A549 (cell line): ENCODE data around the gene PLCB1.

Source experiments
- BHLHE40 ChIP-seq: IDR thresholded peaks from 2 replicates; pipeline ENCODE4 v1.6.1; 2012; ENCODE audit warnings: low read depth, low read length, inconsistent platforms
- CTCF ChIP-seq: fragments of >200 bp; sonication (Bioruptor Twin); formaldehyde crosslinking; IDR thresholded peaks from 3 replicates; pipeline ENCODE4 v1.5.1; 2016
- EHMT2 ChIP-seq: fragments of 200-600 bp; sonication (generic); IDR thresholded peaks from 2 replicates; pipeline ENCODE4 v1.6.1; 2016; ENCODE audit warnings: antibody characterized with exemption, low read depth, mild to moderate bottlenecking, moderate library complexity
- ESRRA ChIP-seq: fragments of 150-350 bp; IDR thresholded peaks from 2 replicates; pipeline ENCODE4 v1.6.1; 2014; ENCODE audit warnings: mild to moderate bottlenecking, low read length, borderline replicate concordance
- GATA3 ChIP-seq: IDR thresholded peaks from 2 replicates; pipeline ENCODE4 v1.6.1; 2012; ENCODE audit warnings: borderline replicate concordance
- MAZ ChIP-seq: fragments of 150-350 bp; IDR thresholded peaks from 2 replicates; pipeline ENCODE4 v1.6.1; 2014; ENCODE audit warnings: antibody characterized with exemption, low read depth, low read length, borderline replicate concordance
- POLR2A ChIP-seq: IDR thresholded peaks from 2 replicates; pipeline ENCODE4 v1.6.1; 2012; ENCODE audit warnings: mild to moderate bottlenecking, low read length
- RAD21 ChIP-seq, 2 experiments: fragments of >200 bp in 1 of 2; sonication (Bioruptor Twin) in 1 of 2; formaldehyde crosslinking in 1 of 2; IDR thresholded peaks in 1 of 2; conservative IDR thresholded peaks in 1 of 2; 2 replicates in 1 of 2; 3 replicates in 1 of 2; pipeline ENCODE4 v1.6.1; 2012 to 2018; ENCODE audit warnings: inconsistent platforms in 1 of 2
- RARB ChIP-seq: fragments of 250-450 bp; sonication (Bioruptor Pico); IDR thresholded peaks from 2 replicates; pipeline ENCODE4 v1.8.0; 2021; ENCODE audit warnings: mild to moderate bottlenecking, moderate library complexity
- RFX5 ChIP-seq: fragments of 450-650 bp; IDR thresholded peaks from 2 replicates; pipeline ENCODE4 v1.7.1; 2014; ENCODE audit warnings: antibody characterized with exemption, mild to moderate bottlenecking, moderate library complexity
- TF ChIP-seq, protein P1 (sequence below): IDR thresholded peaks from 2 replicates; pipeline ENCODE4 v1.6.1; 2012

DNA sequence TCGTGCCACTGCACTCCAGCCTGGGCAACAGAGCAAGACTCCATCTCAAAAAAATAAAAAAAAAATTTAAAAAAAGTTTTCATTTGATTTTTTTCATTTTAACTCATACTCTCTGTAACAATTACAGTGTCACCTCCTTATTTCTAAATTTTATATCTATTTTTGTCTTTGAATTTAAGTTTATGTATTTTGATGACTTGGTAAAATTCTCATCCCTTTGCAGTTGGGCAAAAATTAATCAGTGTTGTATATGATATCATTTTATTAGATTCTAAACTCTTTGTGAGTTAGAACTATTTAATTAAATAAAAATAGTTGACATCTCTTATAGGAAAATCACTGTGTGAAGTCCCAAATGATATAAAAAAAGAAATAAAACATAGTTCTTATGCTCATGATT lies 270.7 kb downstream of the PLCB1 start:
- TF ChIP-seq CTCF, result no peak
- no peak for TF ChIP-seq POLR2A
- no peak for TF ChIP-seq ESRRA
- TF ChIP-seq BHLHE40, result no peak
- no peak for TF ChIP-seq RAD21 (conservative IDR thresholded peaks at IDR 0.05 in 1 of 2, IDR thresholded peaks at IDR 0.05 in 1 of 2)
- TF ChIP-seq MAZ, result no peak
- TF ChIP-seq, protein P1, sequence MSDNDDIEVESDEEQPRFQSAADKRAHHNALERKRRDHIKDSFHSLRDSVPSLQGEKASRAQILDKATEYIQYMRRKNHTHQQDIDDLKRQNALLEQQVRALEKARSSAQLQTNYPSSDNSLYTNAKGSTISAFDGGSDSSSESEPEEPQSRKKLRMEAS, result no peak
- TF ChIP-seq RARB, result no peak
- no peak for TF ChIP-seq RFX5
- TF ChIP-seq EHMT2, result no peak
- no peak for TF ChIP-seq GATA3
